Heart left ventricle (tissue), 16 donors: Measurements from ENCODE around the gene MACO1. TPM values are rescaled to one million over a fixed set of nuclear protein-coding genes. Genes with fewer than 3 reads are reported as not detected.

Experiments
- ATAC-seq, 4 donors: fragments of 200-7000 bp; cut with Tn5 transposase; one replicate each; pipeline ENCODE4 v1.9.1; 2020 to 2022; ENCODE audit warnings: moderate library complexity in 4 of 4, mild to moderate bottlenecking in 3 of 4, moderate number of reproducible peaks in 1 of 4
- DNase-seq, 5 donors: peaks; one replicate each; pipeline ENCODE4 v3.0.0-alpha.2; 2020
- H3K27ac ChIP-seq, 12 donors: fragments of 200-600 bp; sonication (generic) in 4 of 12; one replicate each; pipeline versions ENCODE4 v1.5.0 to v1.8.0; 2016 to 2022; ENCODE audit warnings: mild to moderate bottlenecking in 2 of 12
- H3K27me3 ChIP-seq, 9 donors: fragments of 200-600 bp; sonication (generic) in 2 of 9; one replicate each; pipeline versions ENCODE4 v1.5.1 to v1.8.0; 2016 to 2022; ENCODE audit warnings: mild to moderate bottlenecking in 3 of 9
- H3K36me3 ChIP-seq, 9 donors: fragments of 200-600 bp; sonication (generic) in 2 of 9; one replicate each; pipeline versions ENCODE4 v1.5.0 to v1.8.0; 2018 to 2022; ENCODE audit warnings: mild to moderate bottlenecking in 2 of 9
- H3K4me1 ChIP-seq, 12 donors: fragments of 200-600 bp; sonication (generic) in 4 of 12; one replicate each; pipeline versions ENCODE4 v1.5.0 to v1.8.0; 2016 to 2022; ENCODE audit warnings: mild to moderate bottlenecking in 3 of 12
- H3K4me3 ChIP-seq, 12 donors: fragments of 200-600 bp; sonication (generic) in 4 of 12; one replicate each; pipeline versions ENCODE4 v1.5.0 to v1.8.0; 2017 to 2022; ENCODE audit warnings: mild to moderate bottlenecking in 9 of 12, moderate library complexity in 4 of 12
- H3K9me3 ChIP-seq, 12 donors: fragments of 200-600 bp; sonication (generic) in 4 of 12; one replicate each; pipeline versions ENCODE4 v1.5.0 to v1.8.0; 2016 to 2022; ENCODE audit warnings: mild to moderate bottlenecking in 1 of 12
- POLR2A ChIP-seq, 2 donors: fragments of 450-650 bp; IDR thresholded peaks; one replicate each; pipeline ENCODE4 v1.6.1; 2017; ENCODE audit warnings: antibody characterized with exemption in 2 of 2, mild to moderate bottlenecking in 2 of 2, moderate library complexity in 2 of 2
- WGBS, 4 donors: extraction: QIAGEN DNeasy Blood & Tissue Kit in 2 of 4; methylation state at CpG; one replicate each; pipeline versions ENCODE4 v1.1.5 to v1.1.7; 2013 to 2018; 5-methylcytosine and 5-hydroxymethylcytosine counted together
- intact Hi-C, 10 donors: fragments of 100-400 bp; cut with DNase I; formaldehyde crosslinking; loops; one replicate each; pipeline versions ENCODE4 v1.11.1 to v1.14.2; 2022
- polyA plus RNA-seq, 2 donors: library from polyadenylated mRNA; stranded (reverse); fragments of 200-250 nt; gene quantifications; one replicate each; pipeline ENCODE4 v1.2.3, GENCODE V29; 2013
- total RNA-seq, 9 donors: library from RNA; depleted of rRNA in 2 of 9; stranded (reverse); fragments of >200 nt in 2 of 9; fragmentation: NEBNext Ultra II Directional in 3 of 9; extraction: Animal tissue kit (Norgen Biotek cat#: 25700) in 3 of 9; gene quantifications; one replicate each; pipeline versions ENCODE4 v1.1.0 to v1.2.4, GENCODE V29; 2016 to 2023
- TF ChIP-seq, protein P1 (sequence below), 12 donors: fragments of 200-600 bp; sonication (generic) in 4 of 12; IDR thresholded peaks; one replicate each; pipeline versions ENCODE4 v1.5.0 to v1.8.0; 2018 to 2022; ENCODE audit warnings: antibody characterized with exemption in 12 of 12, mild to moderate bottlenecking in 5 of 12
- donor health status: ischemic (EF 13 %, LVEDD 7.1; RV severe dilation, severe dysfunction).
- donor health status: healthy with polysubstance abuse.
- donor health status: DM: no; HTN: yes; CAD: no.
- donor health status: DM: no; HTN: no; CAD: no.
- donor health status: ischemic (EF 25% LVEDD 6.9; RV normal size, moderate dysfunction).
- donor health status: ischemic (EF 25% LVEDD 5.7; RV mildly dilated, moderate dysfunction).
- donor health status: healthy.
- donor health status: DM: yes; HTN: yes; CAD: no.
- donor health status: ischemic (EF 35%, LVEDD 5.7; RV mildly dilated, moderate dysfunction).
- donor health status: nonischemic (EF 11% LVEDD 7.7; RV severe dilation, severe dysfunction).
- donor health status: DM: yes; HTN: yes; CAD: no.
- donor health status: PGD.
- donor health status: ischemic (EF 29% LVEDD 5.4; RV normal size, mild dysfunction).
- donor health status: nonischemic (EF 23%, LVEDD 6.1; RV moderate dilation, normal function).

Gene MACO1
- total and polyA plus RNA-seq, 11 donors = 5.8 to 21.0 (median 14.0) TPM

- Histone ChIP-seq H3K4me3 (peak overlapping the region in 11 of 12 donors; percentile 82 to 99 (median 94)), H3K4me1 (peaks cover 11 to 60% (median 45%) of the 10 kb centered on the region in 12 donors), H3K27me3 (no peaks in the 10 kb centered on the region), H3K9me3 (no peaks in the 10 kb centered on the region), H3K36me3 (no peaks in the 10 kb centered on the region), H3K27ac (peak overlapping the region in 10 of 12 donors; percentile 84 to 96 (median 88))
- peak; percentile 11 to 52 (median 42) for ATAC-seq
- TF ChIP-seq, protein P1, sequence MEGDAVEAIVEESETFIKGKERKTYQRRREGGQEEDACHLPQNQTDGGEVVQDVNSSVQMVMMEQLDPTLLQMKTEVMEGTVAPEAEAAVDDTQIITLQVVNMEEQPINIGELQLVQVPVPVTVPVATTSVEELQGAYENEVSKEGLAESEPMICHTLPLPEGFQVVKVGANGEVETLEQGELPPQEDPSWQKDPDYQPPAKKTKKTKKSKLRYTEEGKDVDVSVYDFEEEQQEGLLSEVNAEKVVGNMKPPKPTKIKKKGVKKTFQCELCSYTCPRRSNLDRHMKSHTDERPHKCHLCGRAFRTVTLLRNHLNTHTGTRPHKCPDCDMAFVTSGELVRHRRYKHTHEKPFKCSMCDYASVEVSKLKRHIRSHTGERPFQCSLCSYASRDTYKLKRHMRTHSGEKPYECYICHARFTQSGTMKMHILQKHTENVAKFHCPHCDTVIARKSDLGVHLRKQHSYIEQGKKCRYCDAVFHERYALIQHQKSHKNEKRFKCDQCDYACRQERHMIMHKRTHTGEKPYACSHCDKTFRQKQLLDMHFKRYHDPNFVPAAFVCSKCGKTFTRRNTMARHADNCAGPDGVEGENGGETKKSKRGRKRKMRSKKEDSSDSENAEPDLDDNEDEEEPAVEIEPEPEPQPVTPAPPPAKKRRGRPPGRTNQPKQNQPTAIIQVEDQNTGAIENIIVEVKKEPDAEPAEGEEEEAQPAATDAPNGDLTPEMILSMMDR (IDR thresholded peaks at IDR 0.05) = no peak
- TF ChIP-seq POLR2A (IDR thresholded peaks at IDR 0.05) = peak in 1 of 2 donors; percentile 13
- intact Hi-C loops = loop anchor here in 2 of 10 donors (5.0 to 10.0 kb wide), 2 partner anchors 67 to 150 kb away; no protein-coding TSS in a partner anchor
- DNase-seq = peak in 4 of 5 donors; percentile 49 to 76 (median 56)
- 42 to 51% (median 44%) methylated on average over 6 of the region's 6 CpGs for WGBS, 4 donors
Measured at GRCh38 chr1:25544819-25545218, 114.1 kb downstream of the MACO1 start.

DNA sequence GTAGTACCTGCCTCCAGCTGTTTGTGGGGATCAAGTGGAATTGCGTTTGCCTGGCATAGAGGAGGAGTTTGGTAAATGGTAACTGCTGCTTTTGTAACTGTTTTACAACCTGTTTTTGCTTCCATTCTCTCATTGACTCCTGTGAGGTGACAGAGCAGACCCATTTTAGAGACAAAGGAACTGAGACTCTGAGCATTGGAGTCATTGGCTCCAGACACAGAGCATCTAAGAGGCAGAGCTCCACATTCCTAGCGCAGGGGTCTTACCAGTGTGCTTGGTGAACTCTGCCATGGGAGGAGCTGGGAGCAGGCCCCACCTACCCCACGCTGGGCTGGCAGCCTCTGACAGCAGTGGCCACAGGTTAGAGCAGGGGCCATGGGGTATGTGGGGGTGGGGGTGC is 115.1 kb downstream of the MACO1 start:
- Histone ChIP-seq H3K4me3 (peak overlapping the region in 2 of 12 donors; percentile 92 to 95), H3K27me3 (no peaks in the 10 kb centered on the region), H3K4me1 (peaks cover 11 to 70% (median 55%) of the 10 kb centered on the region in 12 donors), H3K27ac (peak overlapping the region in 3 of 12 donors; percentile 2 to 94 (median 87)), H3K9me3 (no peaks in the 10 kb centered on the region), H3K36me3 (no peaks in the 10 kb centered on the region)
- WGBS, 4 donors = 77 to 94% (median 87%) methylated on average over 3 of the region's 3 CpGs
- ATAC-seq = no peak
- intact Hi-C loops = loop anchor here in 2 of 10 donors (5.0 to 10.0 kb wide), 2 partner anchors 67 to 149 kb away; no protein-coding TSS in a partner anchor
- TF ChIP-seq, protein P1 (IDR thresholded peaks at IDR 0.05) = no peak
- no peak for TF ChIP-seq POLR2A (IDR thresholded peaks at IDR 0.05)
- peak in 2 of 5 donors; percentile 17 to 44 for DNase-seq

GRCh38 chr1:25546193-25546592 is 115.5 kb downstream of the MACO1 start:
- no peaks in the 10 kb centered on the region for H3K9me3 ChIP-seq
- TF ChIP-seq POLR2A (IDR thresholded peaks at IDR 0.05) = no peak
- TF ChIP-seq, protein P1 (IDR thresholded peaks at IDR 0.05) = no peak
- peak overlapping the region in 2 of 12 donors; percentile 12 to 94 for H3K27ac ChIP-seq
- 67 to 92% (median 84%) methylated on average over 1 of the region's 1 CpG for WGBS, 4 donors
- peaks cover 11 to 74% (median 59%) of the 10 kb centered on the region in 12 donors for H3K4me1 ChIP-seq
- H3K27me3 ChIP-seq = no peaks in the 10 kb centered on the region
- DNase-seq (peak in 1 of 5 donors; percentile 18), ATAC-seq (no peak)
- H3K36me3 ChIP-seq = no peaks in the 10 kb centered on the region
- intact Hi-C loops = loop anchor here in 2 of 10 donors (5.0 to 10.0 kb wide), 2 partner anchors 66 to 149 kb away; no protein-coding TSS in a partner anchor
- no peak overlapping the region for H3K4me3 ChIP-seq

GRCh38 chr1:25548601-25549000 is 117.9 kb downstream of the MACO1 start:
- no peak for TF ChIP-seq POLR2A (IDR thresholded peaks at IDR 0.05)
- TF ChIP-seq, protein P1 (IDR thresholded peaks at IDR 0.05) = no peak
- Histone ChIP-seq H3K9me3 (no peaks in the 10 kb centered on the region), H3K4me3 (no peak overlapping the region), H3K27me3 (no peaks in the 10 kb centered on the region), H3K27ac (peak overlapping the region in 11 of 12 donors; percentile 62 to 95 (median 76)), H3K4me1 (peaks cover 11 to 94% (median 76%) of the 10 kb centered on the region in 12 donors), H3K36me3 (no peaks in the 10 kb centered on the region)
- 70 to 89% (median 80%) methylated on average over 4 of the region's 4 CpGs for WGBS, 4 donors
- intact Hi-C loops = loop anchor here in 2 of 10 donors (5.0 to 10.0 kb wide), 2 partner anchors 64 to 146 kb away; no protein-coding TSS in a partner anchor
- ATAC-seq (no peak), DNase-seq (no peak)
